Fibroblast of skin of abdomen (primary cell): Measurements from ENCODE around the gene TMEM129. TPM values are rescaled to one million over a fixed set of nuclear protein-coding genes. Genes with fewer than 3 reads are reported as not detected.

Experiments used
- DNase-seq: peaks from one replicate; pipeline ENCODE4 v3.0.0-alpha.2; 2013
- polyA plus RNA-seq, 2 experiments: library from polyadenylated mRNA; unstranded; fragments of 120-200 nt; gene quantifications; one replicate each; pipeline ENCODE4 v1.2.1, GENCODE V29; 2013; ENCODE audit not compliant: insufficient read length in 2 of 2

Gene TMEM129, protein sequence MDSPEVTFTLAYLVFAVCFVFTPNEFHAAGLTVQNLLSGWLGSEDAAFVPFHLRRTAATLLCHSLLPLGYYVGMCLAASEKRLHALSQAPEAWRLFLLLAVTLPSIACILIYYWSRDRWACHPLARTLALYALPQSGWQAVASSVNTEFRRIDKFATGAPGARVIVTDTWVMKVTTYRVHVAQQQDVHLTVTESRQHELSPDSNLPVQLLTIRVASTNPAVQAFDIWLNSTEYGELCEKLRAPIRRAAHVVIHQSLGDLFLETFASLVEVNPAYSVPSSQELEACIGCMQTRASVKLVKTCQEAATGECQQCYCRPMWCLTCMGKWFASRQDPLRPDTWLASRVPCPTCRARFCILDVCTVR
- polyA plus RNA-seq (2013, experiment 1 of 2; ENCODE audit: insufficient read length) = 21.9 TPM
- polyA plus RNA-seq (2013, experiment 2 of 2; ENCODE audit: insufficient read length) = 22.9 TPM

DNA sequence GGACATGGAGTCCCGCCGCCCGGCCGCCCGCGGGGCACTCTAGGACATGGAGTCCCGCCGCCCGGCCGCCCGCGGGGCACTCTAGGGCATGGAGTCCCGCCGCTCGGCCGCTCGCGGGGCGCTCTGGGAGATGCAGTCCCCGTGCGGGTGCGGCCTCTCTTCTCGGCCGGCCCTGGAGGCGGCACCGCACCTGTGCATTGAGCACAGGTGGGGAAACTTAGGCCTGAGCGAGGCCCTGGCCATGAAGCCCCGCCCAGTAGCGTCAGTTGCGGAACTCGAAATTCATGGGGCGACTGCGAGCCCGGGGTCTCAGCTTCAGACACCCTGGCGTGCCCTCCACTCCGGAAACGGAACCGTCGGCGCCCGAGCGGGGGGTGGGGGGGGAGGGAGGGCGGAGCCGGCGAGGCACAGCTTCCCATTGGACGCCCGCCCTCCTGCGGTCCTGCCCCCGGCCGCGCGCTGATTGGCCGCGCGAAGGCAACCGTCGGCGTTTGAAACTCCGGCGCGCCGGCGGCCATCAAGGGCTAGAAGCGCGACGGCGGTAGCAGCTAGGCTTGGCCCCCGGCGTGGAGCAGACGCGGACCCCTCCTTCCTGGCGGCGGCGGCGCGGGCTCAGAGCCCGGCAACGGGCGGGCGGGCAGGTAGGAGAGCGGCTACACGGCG is at the start of gene TMEM129, which contains the start of gene TACC3:
TMEM129 (minus strand) TSS at position 321 of the 663 bp plus-strand sequence. CDS start 486 bp downstream, outside the sequence.
TACC3 (plus strand) TSS at position 519 of the 663 bp plus-strand sequence. CDS start 1,901 bp downstream, outside the sequence.
- peak; percentile 92 for DNase-seq

GRCh38 chr4:1770791-1771231 is 49.7 kb upstream of the TMEM129 start:
- DNase-seq = no peak

DNA sequence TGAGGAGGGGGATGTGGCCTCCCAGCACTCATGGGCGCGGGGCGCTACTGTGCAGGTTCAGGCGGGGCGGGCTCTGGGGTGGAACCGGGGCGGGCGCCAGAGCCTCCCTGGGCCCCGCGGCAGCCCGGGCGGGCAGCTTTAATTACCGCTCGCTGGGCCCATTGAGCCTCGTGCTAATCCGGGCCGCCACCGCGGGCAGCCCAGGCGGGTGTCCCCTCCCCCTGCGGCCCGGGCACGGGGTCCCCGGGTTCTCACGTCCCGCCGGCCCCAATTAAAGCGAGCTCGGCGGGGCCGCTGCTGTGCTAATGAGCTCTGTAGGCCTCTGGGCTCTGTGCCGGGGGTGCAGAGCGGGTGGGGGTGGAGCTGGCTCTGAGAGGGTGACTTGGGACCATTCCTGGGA is 49.1 kb upstream of the TMEM129 start:
- DNase-seq = no peak

GRCh38 chr4:1769692-1770091 is 48.6 kb upstream of the TMEM129 start:
- DNase-seq = no peak

DNA sequence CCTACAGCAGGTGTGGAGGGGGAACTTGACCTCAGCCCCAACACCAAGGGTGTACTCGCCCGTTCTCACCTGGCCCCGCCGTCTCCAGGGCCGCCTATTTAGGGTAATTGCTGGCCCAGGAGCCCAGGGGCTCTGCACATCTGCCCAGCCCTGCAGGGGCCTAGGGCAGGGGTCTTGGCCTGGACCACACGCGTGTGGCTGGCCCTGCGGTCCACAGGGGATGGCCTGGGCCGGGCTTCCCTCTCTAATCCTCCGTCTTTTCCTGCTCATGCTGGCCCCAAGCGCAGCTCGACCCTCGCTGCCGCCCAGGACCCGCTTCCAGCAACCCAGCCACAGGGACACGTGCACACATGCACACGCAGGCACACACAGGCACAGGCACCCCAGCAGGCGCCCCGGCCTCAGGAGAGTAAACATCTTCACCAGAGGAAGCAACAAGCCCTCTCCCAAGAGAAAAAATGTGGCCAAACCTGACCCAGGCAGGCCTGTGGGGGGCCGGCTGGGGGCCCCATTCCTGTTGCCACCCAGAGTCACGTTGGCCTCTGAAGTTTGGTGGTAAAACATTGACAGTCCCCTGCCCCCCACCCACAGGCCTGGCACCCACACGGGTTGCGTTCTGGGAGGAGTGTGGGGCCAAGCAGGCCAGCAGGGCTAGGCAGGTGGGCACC is 47.4 kb upstream of the TMEM129 start:
- no peak for DNase-seq

- peak; percentile 26 for DNase-seq
Measured at GRCh38 chr4:1767770-1768366, 46.7 kb upstream of the TMEM129 start.

GRCh38 chr4:1767061-1767769 is 46.1 kb upstream of the TMEM129 start:
- DNase-seq = peak; percentile 9

GRCh38 chr4:1766106-1767060 is 45.3 kb upstream of the TMEM129 start:
- no peak for DNase-seq

GRCh38 chr4:1765409-1766072 is 44.4 kb upstream of the TMEM129 start:
- no peak for DNase-seq

DNA sequence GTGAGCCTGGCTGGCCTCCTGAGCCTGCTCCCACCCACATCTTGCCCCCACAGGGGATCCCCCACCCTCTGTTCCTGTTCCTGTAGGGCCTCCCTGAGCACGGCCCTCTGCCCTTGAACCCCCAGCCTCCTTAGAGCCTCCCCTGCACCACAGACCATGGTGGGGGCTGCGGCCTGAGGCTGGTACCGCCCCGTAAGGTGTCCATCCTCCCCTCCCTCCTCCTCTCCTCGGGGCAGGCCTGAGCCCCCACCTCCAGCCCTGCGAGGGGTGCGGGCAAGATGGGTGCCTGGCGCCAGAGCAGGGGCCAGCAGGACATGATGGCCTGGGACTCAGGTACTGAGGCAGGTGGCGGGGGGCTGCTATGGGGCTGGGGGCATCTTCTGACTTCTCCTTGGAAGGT is 43.5 kb upstream of the TMEM129 start:
- no peak for DNase-seq

DNA sequence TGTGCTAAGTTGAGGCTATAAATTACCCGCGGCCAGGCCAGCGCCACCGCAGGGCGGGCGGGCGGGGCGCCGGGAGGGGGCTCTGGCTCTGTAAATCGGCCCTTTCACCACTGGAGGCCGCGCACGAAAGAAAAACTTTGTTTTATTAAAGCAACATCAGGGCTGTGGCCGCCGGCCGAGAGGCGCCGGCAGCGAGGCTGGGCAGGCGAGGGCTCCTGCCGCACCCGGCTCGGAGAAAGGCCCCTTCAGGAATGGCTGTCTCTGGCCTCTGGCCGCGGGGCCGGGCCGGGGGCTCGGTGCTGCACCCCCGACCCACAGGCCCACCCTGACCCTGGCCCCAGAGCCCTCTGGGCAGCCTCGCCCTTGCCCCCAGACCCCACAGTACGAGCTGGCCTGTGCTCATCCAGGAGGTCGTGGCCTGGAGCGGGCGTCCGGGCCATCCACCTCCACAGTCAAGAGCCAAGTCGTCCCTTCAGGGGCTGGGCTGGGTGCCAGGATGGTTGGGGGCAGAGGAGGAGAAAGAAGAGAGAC is 42.5 kb upstream of the TMEM129 start:
- DNase-seq = peak; percentile 41

DNA sequence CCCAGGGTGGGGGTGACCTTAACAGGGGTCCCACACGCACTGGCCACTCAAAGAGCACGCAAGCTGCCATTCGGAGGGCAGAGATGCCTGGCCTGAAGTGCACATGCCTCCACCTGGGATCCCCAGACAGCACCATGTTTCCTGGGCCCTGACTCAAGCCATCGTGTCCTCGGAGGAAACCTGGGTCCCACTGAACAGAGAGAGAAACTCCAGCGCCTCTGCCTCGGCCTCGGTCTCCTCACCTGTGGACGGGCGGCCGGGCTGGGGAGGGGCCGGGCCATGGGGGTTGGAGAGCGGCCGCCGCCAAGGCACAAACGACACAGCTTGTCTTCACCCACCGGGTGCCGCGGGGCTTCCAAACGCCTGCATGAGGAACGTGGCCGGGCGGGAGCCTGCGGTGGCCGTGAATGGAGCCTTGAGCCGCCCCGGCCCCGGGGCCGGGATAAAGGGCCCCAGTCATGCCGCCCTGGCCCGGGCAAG is 42.0 kb upstream of the TMEM129 start:
- no peak for DNase-seq

DNA sequence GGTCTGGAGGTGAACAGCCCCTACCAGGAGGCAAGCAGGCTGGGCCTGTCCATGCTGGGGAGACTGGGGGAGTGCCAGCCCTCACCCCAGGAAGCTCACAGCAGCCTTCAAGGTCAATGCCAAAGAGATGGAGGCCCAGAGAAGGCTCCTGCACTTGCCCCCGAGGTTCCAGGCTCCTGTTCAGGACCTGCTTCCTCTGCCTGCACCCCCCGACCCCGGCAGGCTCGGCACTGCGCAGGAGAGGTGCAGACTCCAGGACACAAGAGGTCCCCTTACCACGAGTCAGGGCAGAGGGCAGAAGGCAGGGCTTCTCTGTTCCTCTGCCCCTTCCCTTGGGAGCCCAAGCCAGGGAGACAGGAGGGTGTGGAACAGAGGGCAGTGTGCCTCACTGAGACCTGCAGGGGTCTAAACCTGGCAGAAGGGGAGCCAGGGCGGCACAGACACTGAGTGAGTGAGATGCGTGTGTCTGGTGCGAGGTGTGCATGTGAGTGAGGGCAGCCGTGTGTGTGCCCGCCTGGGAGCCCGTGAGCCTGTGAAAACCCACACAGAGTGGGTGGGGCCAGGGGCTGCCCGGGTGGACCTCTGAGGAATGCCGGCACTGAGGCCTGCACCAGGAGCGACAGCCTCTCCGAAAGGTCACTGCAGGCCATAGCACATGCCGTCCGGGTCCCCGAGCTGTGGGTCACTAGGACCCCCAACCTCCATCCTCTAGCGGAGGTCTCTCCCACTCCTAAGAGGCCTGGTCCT is 41.3 kb upstream of the TMEM129 start:
- no peak for DNase-seq

DNA sequence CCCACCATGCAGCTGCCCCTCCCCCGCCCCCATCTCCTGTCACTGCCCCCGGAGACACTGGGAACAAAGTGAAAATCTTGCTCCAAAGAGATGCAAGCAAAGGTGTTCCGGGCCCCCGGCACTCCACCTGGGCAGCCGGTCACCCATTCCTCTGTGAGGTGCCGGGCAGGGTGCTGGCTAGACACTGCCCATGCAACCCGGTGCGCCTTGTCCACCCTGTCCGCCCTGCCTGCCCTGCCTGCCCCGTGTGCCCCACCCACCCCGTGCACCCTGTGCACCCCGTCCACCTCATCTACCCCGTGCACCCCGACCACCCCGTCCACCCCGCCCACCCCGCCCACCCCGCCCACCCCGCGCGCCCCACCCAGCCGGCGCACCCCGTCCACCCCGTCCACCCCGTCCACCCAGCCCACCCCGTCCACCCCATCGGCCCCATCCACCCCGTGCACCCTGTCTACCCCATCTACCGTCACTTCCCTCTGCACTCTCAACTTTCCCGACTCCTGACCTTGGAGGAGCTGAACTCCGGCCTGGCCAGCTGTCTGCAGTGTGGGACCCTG is 40.1 kb upstream of the TMEM129 start:
- DNase-seq = no peak

DNA sequence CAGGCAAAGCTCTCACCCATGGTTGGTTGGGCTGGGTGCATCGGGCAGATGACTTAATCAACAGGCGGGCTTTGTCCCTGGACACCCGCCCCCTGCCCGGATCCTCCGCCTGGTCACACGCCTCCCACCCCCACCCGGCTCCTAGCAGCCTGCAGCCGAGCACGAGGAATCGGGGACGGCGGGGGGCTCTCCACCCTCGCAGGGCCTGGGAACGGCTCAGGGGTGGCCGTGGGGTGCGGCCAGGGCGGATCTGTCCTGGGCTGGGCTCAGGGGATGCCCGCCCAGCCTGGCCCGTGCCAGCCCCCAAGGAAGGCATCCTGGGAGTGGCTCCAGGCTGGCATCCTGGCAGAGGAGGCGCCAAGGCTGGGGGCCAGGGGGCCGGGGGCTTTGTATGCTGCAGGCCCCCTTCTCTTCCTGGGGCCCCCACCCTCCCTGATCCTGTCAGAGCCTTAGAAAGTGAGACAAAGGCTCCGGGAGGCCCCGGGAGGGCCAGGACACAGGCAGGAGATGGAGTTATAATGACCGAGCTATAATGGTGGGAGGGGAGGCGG is 39.5 kb upstream of the TMEM129 start:
- DNase-seq = no peak

DNA sequence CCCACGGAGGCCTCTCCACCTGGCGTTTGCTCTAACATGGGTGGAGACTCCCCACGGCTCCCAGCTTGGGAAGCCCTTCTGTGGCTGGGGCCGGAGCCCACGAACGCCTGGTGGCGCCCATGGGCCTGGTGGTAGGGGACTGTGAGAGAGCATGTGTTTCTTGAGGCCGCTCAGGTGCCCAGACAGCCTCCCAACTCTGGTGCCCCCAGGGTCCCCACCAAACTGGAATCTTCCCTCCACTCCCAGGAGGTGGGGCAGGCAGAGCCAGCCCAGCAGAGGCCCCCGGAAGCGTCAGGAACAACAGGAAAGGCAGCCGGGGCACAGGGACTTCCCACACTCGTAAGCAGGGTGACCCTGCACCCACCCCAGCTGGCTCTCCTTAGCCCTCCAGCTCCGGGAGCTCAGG is 38.7 kb upstream of the TMEM129 start:
- DNase-seq = no peak

GRCh38 chr4:1759170-1759817 is 38.2 kb upstream of the TMEM129 start:
- DNase-seq = no peak
